ENCODE data around the gene VTI1A. TPM values are rescaled to one million over a fixed set of nuclear protein-coding genes. Genes with fewer than 3 reads are reported as not detected.

Gene VTI1A
- total and polyA plus RNA-seq, 2 of the 13 experiments (the other 11 are each of a cell fraction or from before 2014, with no cell fraction given) = 11.7 to 32.7 TPM

DNA sequence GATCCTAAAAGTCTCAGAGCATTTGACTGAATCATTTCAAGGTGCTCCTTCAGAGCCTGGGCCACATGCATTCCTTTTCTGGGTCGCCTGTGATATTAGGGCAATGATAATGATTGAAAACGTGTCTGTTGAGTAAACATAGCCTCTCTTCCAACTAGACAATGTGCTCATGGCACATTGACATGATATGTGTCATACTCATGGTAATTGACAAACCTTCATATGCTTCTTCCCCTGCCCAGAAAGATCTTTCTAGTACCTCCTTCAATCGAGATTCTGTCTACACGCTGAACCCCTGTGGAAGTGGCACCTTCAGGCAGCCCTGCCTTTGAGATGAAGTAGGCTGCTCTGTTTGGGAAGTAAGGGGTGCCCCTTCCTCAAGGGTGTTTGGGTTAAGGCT is 404.2 kb downstream of the VTI1A start:
- Histone ChIP-seq H3K9ac (ENCODE audit: insufficient read depth, low read depth, low read length) (no peak overlapping the region), H3K9me3 (ENCODE audit: low read length) (peaks cover 24% of the 10 kb centered on the region), H3K4me2 (ENCODE audit: low read depth, low read length) (no peak overlapping the region), H4K20me1 (ENCODE audit: insufficient read depth, low read length) (no peaks in the 10 kb centered on the region), H3K79me2 (ENCODE audit: insufficient read depth, low read length) (no peaks in the 10 kb centered on the region), H3K36me3 (replicated peaks in 1 of 2; ENCODE audit: control insufficient read depth in 1 of 2, insufficient read depth in 2 of 2, low read length in 2 of 2) (no peaks in the 10 kb centered on the region), H2AFZ (ENCODE audit: low read length) (no peak overlapping the region), H3K4me3 (replicated peaks in 1 of 3; ENCODE audit: insufficient read depth in 1 of 3, low read depth in 2 of 3, low read length in 3 of 3) (no peak overlapping the region), H3K4me1 (ENCODE audit: insufficient read depth, low read length) (no peaks in the 10 kb centered on the region), H3K27me3 (ENCODE audit: control insufficient read depth in 1 of 2, insufficient read depth in 2 of 2, low read length in 2 of 2) (no peaks in the 10 kb centered on the region), H3K27ac (ENCODE audit: extremely low read length, insufficient read depth, low read length) (no peak overlapping the region)
- FAIRE-seq = no peak
- no peak for DNase-seq (ENCODE audit: low spot score)
- in situ Hi-C loops (cut with HindIII; ENCODE audit: extremely low pct_ligation_motif_present, low pct_unique_long_range_greater_than_20kb) (no loop called here), intact Hi-C loops (cut with micrococcal nuclease; ENCODE audit: unreplicated experiment) (no loop called here)
- BruUV-seq (replicated peaks) = no TSS peak
- WGBS (ENCODE audit: low lambda C conversion rate) = 60% methylated on average over 4 of the region's 4 CpGs
- CTCF ChIA-PET (ENCODE audit: low intra/inter-chr PET ratio, low total read pairs) = no interaction called here
- no peak for ATAC-seq
- POLR2A ChIA-PET = no interaction called here
- TF ChIP-seq, protein P1, sequence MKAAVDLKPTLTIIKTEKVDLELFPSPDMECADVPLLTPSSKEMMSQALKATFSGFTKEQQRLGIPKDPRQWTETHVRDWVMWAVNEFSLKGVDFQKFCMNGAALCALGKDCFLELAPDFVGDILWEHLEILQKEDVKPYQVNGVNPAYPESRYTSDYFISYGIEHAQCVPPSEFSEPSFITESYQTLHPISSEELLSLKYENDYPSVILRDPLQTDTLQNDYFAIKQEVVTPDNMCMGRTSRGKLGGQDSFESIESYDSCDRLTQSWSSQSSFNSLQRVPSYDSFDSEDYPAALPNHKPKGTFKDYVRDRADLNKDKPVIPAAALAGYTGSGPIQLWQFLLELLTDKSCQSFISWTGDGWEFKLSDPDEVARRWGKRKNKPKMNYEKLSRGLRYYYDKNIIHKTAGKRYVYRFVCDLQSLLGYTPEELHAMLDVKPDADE (CRISPR knock-in tag; IDR thresholded peaks at IDR 0.05) = no peak
- TF ChIP-seq ZNF569 (CRISPR knock-in tag; IDR thresholded peaks at IDR 0.05; ENCODE audit: borderline replicate concordance) = no peak
- TF ChIP-seq, protein P2, sequence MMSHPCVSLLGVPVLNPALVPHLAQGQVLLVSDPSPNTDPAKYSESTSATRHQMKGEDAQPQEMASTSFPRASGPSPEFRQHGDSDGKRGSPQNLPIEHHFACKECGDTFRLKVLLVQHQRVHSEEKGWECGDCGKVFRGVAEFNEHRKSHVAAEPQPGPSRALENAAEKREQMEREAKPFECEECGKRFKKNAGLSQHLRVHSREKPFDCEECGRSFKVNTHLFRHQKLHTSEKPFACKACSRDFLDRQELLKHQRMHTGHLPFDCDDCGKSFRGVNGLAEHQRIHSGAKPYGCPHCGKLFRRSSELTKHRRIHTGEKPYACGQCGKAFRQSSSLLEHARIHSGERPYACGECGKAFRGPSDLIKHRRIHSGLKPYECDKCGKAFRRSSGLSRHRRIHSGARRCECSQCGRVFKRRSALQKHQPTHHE (CRISPR knock-in tag; IDR thresholded peaks at IDR 0.05; ENCODE audit: borderline replicate concordance) = no peak
- no peak for TF ChIP-seq XRCC5 (optimal IDR thresholded peaks at IDR 0.05; ENCODE audit: low read length)
- TF ChIP-seq ZNF737 (CRISPR knock-in tag; IDR thresholded peaks at IDR 0.05; ENCODE audit: borderline replicate concordance) = no peak
- no peak for TF ChIP-seq PRMT3 (CRISPR knock-in tag; IDR thresholded peaks at IDR 0.05; ENCODE audit: borderline replicate concordance, low read depth)
- TF ChIP-seq ADNP (CRISPR knock-in tag; IDR thresholded peaks at IDR 0.05) = no peak
- TF ChIP-seq SRY (CRISPR knock-in tag; IDR thresholded peaks at IDR 0.05) = no peak
- no peak for TF ChIP-seq ZFAT (CRISPR knock-in tag; conservative IDR thresholded peaks at IDR 0.05)
- TF ChIP-seq, protein P3, sequence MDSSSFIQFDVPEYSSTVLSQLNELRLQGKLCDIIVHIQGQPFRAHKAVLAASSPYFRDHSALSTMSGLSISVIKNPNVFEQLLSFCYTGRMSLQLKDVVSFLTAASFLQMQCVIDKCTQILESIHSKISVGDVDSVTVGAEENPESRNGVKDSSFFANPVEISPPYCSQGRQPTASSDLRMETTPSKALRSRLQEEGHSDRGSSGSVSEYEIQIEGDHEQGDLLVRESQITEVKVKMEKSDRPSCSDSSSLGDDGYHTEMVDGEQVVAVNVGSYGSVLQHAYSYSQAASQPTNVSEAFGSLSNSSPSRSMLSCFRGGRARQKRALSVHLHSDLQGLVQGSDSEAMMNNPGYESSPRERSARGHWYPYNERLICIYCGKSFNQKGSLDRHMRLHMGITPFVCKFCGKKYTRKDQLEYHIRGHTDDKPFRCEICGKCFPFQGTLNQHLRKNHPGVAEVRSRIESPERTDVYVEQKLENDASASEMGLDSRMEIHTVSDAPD (CRISPR knock-in tag; IDR thresholded peaks at IDR 0.05) = no peak
- TF ChIP-seq ZNF230 (CRISPR knock-in tag; IDR thresholded peaks at IDR 0.05) = no peak
- TF ChIP-seq, protein P4, sequence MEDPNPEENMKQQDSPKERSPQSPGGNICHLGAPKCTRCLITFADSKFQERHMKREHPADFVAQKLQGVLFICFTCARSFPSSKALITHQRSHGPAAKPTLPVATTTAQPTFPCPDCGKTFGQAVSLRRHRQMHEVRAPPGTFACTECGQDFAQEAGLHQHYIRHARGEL (CRISPR knock-in tag; IDR thresholded peaks at IDR 0.05) = no peak
- no peak for TF ChIP-seq PHF5A (CRISPR knock-in tag; IDR thresholded peaks at IDR 0.05; ENCODE audit: low read depth, unreplicated experiment)
- TF ChIP-seq, protein P5, sequence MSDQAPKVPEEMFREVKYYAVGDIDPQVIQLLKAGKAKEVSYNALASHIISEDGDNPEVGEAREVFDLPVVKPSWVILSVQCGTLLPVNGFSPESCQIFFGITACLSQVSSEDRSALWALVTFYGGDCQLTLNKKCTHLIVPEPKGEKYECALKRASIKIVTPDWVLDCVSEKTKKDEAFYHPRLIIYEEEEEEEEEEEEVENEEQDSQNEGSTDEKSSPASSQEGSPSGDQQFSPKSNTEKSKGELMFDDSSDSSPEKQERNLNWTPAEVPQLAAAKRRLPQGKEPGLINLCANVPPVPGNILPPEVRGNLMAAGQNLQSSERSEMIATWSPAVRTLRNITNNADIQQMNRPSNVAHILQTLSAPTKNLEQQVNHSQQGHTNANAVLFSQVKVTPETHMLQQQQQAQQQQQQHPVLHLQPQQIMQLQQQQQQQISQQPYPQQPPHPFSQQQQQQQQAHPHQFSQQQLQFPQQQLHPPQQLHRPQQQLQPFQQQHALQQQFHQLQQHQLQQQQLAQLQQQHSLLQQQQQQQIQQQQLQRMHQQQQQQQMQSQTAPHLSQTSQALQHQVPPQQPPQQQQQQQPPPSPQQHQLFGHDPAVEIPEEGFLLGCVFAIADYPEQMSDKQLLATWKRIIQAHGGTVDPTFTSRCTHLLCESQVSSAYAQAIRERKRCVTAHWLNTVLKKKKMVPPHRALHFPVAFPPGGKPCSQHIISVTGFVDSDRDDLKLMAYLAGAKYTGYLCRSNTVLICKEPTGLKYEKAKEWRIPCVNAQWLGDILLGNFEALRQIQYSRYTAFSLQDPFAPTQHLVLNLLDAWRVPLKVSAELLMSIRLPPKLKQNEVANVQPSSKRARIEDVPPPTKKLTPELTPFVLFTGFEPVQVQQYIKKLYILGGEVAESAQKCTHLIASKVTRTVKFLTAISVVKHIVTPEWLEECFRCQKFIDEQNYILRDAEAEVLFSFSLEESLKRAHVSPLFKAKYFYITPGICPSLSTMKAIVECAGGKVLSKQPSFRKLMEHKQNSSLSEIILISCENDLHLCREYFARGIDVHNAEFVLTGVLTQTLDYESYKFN (CRISPR knock-in tag; conservative IDR thresholded peaks at IDR 0.05) = no peak
- TF ChIP-seq, protein P6, sequence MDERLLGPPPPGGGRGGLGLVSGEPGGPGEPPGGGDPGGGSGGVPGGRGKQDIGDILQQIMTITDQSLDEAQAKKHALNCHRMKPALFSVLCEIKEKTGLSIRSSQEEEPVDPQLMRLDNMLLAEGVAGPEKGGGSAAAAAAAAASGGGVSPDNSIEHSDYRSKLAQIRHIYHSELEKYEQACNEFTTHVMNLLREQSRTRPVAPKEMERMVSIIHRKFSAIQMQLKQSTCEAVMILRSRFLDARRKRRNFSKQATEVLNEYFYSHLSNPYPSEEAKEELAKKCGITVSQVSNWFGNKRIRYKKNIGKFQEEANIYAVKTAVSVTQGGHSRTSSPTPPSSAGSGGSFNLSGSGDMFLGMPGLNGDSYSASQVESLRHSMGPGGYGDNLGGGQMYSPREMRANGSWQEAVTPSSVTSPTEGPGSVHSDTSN (CRISPR knock-in tag; IDR thresholded peaks at IDR 0.05) = no peak
- no peak for TF ChIP-seq ZNF75D (CRISPR knock-in tag; IDR thresholded peaks at IDR 0.05; ENCODE audit: borderline replicate concordance)
- no peak for TF ChIP-seq NFYB (CRISPR knock-in tag; IDR thresholded peaks at IDR 0.05)

Data from HepG2 (cell line).